Measurements from ENCODE around the gene NEU1. TPM values are rescaled to one million over a fixed set of nuclear protein-coding genes. Genes with fewer than 3 reads are reported as not detected.

NEU1 gene
- polyA plus RNA-seq, 1 donor from 2014 or later, result 25.0 TPM

DNA sequence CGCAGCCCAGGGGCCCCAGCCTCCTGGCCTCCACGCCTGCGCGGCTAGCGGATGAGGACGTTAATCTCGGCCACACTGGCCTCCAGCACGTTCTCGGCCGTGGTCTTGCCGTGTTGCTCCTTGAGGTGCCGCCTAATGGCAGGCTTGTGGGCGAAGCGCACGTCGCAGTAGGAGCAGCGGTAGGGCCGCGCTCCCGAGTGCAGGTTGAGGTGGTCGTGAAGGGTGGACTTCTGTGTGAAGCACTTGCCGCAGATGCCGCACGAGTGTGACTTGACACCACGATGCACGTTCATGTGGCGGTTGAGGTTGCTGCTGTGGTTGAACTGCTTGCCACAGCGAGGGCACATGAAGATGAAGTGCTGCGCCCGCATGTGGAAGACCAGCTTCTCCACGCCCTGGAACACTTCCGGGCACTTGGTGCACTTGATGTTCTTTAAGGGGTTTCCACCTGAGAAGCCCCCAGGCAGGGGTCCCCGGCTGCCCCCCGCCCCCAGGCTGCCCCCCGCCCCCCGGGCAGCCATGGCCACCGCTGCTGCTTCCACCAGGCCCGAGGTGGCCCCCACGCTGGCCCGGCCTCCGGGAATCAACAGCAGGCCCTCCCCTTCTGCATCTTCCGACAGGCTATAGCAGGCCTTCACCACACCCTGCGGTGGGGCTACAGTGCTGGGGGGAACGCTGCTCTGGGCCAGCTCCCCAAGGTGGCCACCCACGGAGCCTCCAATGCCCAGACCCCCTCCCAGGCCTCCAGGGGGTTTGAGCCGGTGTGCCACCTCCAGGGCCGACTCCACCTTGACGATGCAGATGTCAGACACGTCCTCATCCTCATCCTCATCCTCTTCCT lies 37.5 kb upstream of the NEU1 start:
- Mint-ChIP-seq H3K27me3 (no peaks in the 10 kb centered on the region), H3K36me3 (no peaks in the 10 kb centered on the region), H3K9me3 (no peaks in the 10 kb centered on the region), H3K4me3 (peak overlapping the region; percentile 32 to 98 (median 72)), H3K4me1 (peaks cover 13 to 28% (median 25%) of the 10 kb centered on the region in 3 donors), H3K27ac (peak overlapping the region in 1 of 3 donors; percentile 99)

DNA sequence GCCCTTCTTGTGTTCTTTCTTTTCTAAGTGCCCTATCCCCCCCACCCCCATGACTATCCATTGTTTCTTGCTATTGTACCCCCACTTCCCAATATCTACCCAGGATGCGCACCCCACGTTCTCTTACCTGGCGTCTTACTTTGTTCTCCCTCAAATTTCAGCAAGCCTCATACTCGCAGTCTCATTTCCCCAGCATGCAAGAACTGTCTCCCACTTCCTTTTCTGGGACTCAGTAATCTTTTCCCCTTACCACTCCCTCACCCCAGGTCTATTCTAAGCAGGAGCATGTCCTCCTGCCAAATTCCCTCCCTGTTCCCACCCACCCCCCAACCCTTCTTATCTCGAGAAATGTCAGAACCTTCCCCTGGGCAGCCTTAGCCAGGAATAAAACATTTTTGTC lies 36.6 kb upstream of the NEU1 start:
- no peaks in the 10 kb centered on the region for H3K9me3 Mint-ChIP-seq
- H3K27me3 Mint-ChIP-seq, result no peaks in the 10 kb centered on the region
- peaks cover 13 to 28% (median 25%) of the 10 kb centered on the region in 3 donors for H3K4me1 Mint-ChIP-seq
- no peaks in the 10 kb centered on the region for H3K36me3 Mint-ChIP-seq
- H3K4me3 Mint-ChIP-seq, result peak overlapping the region; percentile 14 to 98 (median 72)
- peak overlapping the region in 1 of 3 donors; percentile 99 for H3K27ac Mint-ChIP-seq

DNA sequence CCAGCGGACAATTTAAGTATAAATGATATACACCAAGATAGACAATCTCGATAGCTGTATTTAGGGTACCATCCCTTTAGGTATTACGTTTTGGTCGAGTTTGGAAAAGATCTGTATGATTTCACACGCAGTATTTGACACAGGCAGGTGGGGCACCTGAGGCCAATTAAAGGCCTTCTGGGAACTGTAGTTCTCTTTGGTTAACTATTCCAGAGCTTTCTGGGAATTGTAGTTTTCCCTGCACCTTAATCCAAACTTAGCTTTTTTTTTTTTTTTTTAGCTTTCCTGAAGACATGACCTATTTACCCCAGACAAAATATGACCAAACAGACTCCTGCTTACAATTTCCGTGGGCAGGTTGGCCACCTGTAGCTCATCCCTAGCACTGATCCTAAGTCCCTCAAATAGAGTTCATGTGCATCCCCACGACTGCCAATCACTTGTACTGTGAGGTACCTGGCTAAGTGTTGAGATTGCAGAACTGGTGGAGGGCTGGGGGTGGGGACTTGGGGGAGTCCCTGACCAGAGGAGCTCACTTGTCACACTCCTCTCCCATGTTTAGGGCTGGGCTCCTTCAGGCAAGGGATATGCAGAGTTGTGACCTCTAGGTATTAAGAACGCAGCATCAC lies 35.9 kb upstream of the NEU1 start:
- H3K36me3 Mint-ChIP-seq, result no peaks in the 10 kb centered on the region
- H3K4me3 Mint-ChIP-seq, result peak overlapping the region; percentile 96 to 98 (median 96)
- H3K27ac Mint-ChIP-seq, result peak overlapping the region; percentile 97 to 99 (median 97)
- no peaks in the 10 kb centered on the region for H3K27me3 Mint-ChIP-seq
- peaks cover 13 to 28% (median 25%) of the 10 kb centered on the region in 3 donors for H3K4me1 Mint-ChIP-seq
- no peaks in the 10 kb centered on the region for H3K9me3 Mint-ChIP-seq

DNA sequence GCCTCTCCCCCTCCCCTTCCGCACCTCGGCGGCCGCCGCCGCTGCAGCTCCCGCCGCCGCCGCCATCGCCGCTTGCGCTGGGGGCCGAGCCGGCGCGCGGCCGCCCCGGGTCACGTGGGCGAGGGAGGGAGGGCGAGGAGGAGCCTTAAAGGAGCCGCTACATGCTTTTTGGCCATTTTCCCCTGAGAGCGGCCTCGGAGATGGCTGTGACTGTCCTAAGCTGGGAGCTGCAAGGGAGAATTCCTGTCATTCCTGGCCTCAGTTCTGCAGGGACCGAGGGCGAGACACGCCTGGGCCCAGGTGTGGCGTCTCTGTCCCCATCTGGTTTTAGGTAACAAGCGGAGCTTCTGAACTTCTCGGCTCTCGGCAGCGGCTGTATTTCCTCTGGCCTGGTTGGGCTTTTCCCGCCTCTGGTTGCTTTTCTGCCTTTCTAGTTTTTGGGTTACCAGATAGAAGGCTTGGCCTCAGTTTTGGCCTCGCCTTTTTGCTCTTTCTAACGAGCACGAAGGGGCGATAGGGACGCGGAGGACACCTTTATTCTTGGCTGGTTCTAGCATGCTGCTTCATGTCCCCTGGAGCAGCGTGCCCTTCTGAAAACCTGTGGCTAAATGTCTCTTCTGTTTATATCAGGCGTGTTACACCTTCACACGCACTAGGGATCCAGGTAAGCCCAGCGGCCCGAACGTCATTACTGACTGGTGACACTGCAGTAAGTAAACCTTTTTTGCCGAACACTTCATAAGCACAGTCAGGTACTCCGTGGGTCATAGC lies 35.2 kb upstream of the NEU1 start, which contains the start of gene EHMT2:
EHMT2 (minus strand) TSS at position 87 of the 771 bp plus-strand sequence; CDS start at position 66, 21 bp downstream.
- Mint-ChIP-seq H3K27ac (peak within 1 kb of the TSS; percentile 97 to 99 (median 98)), H3K4me3 (peak within 1 kb of the TSS; percentile 96 to 98 (median 96)), H3K36me3 (no peaks in the 10 kb centered on the region), H3K9me3 (no peaks in the 10 kb centered on the region), H3K27me3 (no peaks in the 10 kb centered on the region), H3K4me1 (peaks cover 9 to 25% (median 22%) of the 10 kb centered on the region in 3 donors)

DNA sequence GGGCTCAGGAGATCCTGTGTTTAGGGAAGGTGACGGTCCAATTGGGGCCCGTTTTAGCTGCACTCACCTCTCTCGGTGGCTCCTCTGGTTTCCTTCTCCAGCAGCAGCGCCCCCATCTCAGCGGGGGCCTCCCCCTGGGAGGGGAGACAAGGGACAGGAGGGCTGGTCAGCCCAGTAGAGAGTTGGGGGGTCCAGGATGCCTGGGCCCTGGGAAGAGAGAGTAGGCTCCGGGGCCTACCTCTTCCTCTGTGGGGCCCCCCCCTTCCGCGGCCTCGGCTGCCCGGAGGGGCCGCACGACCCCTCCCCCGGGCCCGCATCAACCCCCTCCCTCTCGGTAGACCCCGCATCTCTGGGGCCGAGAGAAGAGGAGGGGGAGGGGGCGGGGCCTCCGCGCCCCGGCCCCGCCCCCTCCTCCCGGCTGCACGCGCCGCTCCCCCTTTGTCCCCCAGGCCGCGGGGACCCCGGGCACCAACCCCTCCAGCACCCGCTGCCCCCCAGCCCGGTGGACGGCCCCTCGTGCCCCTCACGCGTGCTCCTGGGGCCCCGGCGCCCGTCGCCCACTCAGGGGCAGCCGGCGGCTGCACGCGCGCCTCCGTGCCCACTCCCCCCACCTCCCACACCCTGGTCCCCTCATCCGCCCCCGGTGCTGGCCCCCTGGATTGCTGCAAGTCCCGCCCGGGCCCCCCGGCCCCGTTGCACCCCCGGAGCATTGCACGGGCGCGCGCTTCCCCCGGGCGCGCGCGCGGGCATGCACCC lies 34.4 kb upstream of the NEU1 start:
- no peaks in the 10 kb centered on the region for H3K36me3 Mint-ChIP-seq
- H3K27me3 Mint-ChIP-seq, result no peaks in the 10 kb centered on the region
- peaks cover 4 to 19% (median 17%) of the 10 kb centered on the region in 3 donors for H3K4me1 Mint-ChIP-seq
- H3K4me3 Mint-ChIP-seq, result peak overlapping the region; percentile 91 to 98 (median 96)
- H3K9me3 Mint-ChIP-seq, result no peaks in the 10 kb centered on the region
- peak overlapping the region; percentile 74 to 98 (median 84) for H3K27ac Mint-ChIP-seq

DNA sequence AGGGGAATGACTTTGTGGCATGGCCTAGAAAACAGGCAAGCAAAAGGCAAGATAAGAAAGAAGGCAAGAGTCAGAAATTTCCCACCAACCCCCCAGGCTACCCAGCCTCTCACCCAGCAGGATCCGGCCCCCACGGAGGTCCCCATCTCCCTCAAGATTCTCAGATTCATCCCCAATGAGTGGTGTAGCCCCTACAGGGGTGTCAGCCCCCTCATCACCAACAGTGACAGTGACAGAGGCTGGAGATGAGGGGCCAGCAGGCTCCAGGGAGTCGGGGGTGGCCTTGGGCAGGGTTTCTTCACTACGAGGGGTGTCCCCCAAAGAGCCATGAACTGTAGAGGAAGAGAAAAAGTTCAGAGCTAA lies 33.9 kb upstream of the NEU1 start:
- Mint-ChIP-seq H3K4me1 (peaks cover 4 to 19% (median 17%) of the 10 kb centered on the region in 3 donors), H3K27me3 (no peaks in the 10 kb centered on the region), H3K36me3 (peaks cover under 1% of the 10 kb centered on the region), H3K4me3 (peak overlapping the region; percentile 80 to 94 (median 92)), H3K9me3 (no peaks in the 10 kb centered on the region), H3K27ac (peak overlapping the region; percentile 74 to 98 (median 84))

DNA sequence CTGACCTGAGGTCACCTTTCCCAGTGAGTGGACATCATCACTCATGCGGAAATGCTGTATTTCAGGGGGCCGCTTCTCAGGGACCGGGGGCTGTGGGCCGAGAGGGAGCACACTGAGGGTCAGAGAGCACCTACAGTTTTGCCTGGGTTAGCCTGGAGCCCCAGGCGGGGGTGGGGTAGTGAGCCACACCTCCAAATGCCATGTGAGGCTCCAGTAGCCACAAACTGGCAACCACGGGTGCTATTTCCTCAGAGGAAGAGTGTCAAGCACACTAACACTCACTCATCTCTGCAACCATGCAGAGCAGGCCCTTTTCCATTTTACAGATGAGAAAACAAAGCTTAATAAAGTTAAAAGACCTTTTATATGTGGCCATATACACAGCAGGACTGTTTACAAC lies 30.2 kb upstream of the NEU1 start:
- peaks cover 6% of the 10 kb centered on the region for H3K36me3 Mint-ChIP-seq
- no peak overlapping the region for H3K27ac Mint-ChIP-seq
- H3K27me3 Mint-ChIP-seq, result no peaks in the 10 kb centered on the region
- H3K4me1 Mint-ChIP-seq, result peaks cover 0 to 9% (median 7%) of the 10 kb centered on the region in 3 donors
- peak overlapping the region in 1 of 4 donors; percentile 29 for H3K4me3 Mint-ChIP-seq
- H3K9me3 Mint-ChIP-seq, result no peaks in the 10 kb centered on the region

DNA sequence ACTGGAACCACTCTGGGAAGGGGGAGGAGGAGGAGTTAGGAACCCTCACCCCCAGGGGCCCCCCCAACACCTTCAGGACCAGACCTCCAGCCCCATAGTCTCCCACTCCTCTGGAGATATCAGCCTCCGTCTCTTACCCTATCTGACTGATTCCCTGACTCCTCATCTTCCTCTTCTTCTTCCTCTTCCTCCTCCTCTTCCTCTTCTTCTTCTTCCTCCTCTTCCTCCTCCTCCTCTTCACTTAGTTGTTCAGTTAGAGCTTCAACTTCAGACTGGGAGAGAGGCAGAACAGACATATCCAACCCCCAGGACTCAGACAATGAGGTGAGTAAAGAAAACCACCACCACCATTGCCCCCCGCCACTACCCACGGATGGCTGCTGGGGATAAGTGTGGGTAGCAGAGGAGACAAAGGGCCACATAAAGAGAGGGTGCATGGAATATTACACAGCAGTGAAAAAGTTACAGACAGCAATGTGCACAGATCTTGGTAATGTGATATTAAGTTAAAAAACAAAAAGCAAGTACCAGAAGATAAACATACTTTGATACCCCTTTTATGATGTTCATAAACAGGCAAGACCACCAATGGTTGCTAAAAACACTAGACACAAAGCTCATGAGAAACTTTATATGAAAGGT lies 26.8 kb upstream of the NEU1 start:
- Mint-ChIP-seq H3K4me3 (no peak overlapping the region), H3K36me3 (peaks cover 9% of the 10 kb centered on the region), H3K27me3 (no peaks in the 10 kb centered on the region), H3K27ac (peak overlapping the region in 1 of 3 donors; percentile 45), H3K9me3 (no peaks in the 10 kb centered on the region), H3K4me1 (peaks cover 0 to 4% (median 0%) of the 10 kb centered on the region in 3 donors)

DNA sequence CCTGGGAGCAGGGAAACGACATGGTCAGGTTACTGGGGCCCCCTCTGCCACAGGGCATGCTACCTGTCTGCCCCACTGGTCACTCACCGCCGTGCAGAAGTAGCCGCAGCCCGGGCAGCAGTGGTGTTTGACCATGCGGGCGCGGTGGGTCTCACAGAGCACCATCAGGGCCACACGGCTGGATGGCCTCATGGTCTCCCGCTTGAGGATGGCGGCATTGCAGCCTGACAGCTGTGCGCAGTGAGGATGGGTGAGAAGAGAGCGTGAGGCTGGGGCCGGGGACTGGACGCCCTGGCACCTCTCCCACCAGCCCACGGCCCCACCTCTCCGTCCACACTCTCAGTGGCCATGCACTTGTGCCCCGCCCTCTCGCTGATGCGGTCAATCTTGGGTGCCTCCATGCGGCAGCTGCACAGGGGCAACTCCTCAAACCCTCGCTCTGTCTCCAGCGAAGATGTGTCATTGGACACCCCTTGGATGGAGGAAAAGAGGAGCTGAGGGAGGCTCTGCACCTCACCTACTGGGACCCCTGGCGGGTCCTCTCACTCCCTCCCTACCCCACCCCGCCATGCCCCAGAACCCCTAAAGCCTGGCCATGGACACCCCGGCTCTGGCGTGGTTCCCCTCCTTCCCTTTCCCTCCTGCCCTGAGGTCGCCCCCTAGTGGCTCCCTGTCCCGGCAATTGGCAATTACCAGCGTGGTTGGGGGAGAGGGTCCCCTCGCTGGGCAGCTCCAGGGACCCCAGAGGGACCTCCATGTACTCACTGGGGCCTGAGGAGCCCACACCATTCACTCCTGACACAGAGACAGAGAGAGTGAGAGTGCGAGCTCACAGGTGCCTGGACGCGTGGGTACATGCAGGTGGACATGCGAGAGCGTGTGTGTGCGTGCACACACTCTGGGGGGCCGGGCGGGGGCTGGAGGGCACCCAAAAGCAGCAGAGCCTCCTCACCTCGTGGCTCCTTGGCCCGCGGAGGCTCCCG lies 25.9 kb upstream of the NEU1 start:
- H3K4me1 Mint-ChIP-seq, result peaks cover 0 to 4% (median 0%) of the 10 kb centered on the region in 3 donors
- H3K9me3 Mint-ChIP-seq, result no peaks in the 10 kb centered on the region
- H3K27ac Mint-ChIP-seq, result peak overlapping the region in 2 of 3 donors; percentile 45 to 85
- no peak overlapping the region for H3K4me3 Mint-ChIP-seq
- peaks cover 9% of the 10 kb centered on the region for H3K36me3 Mint-ChIP-seq
- H3K27me3 Mint-ChIP-seq, result no peaks in the 10 kb centered on the region

DNA sequence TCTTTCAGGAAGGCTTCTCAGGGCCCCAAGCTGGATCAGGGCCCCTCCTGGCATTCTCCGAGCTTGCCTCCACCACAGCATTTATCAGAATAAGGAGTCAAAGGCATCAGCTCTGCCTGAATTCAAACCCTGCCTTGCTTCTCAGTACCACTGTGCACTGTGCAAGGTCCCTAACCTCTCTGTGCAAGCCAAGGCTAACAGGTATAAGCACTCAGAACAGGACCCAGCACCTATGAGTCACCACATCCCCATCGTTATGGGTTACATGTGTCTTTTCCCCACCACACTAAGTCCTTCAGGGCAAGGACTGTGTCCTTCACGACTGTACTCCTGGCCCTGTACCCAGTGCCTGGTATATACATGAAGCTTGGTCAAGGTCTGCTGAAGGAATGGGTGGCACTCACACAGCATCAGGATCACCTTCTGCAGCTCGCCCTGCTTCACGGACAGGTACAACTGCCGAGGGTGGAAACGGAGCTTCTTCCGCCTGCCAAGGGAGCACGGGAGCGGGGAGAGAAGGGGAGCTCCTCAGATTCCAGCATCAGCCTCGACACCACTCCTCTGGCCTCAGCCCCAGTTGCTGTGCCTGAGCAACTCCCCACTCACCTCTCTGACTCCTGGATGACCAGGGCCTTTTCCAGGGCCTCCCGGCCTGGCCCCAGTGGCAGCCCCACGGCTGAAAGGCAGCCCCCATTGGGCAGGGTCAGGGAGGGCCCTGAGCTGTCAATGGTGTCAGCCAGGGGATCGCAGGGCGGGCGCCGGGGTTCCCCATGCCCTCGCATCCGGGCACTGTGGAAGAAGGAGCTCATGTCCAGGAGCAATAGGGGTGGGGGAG lies 24.8 kb upstream of the NEU1 start:
- Mint-ChIP-seq H3K4me1 (peaks cover 0 to 4% (median 0%) of the 10 kb centered on the region in 3 donors), H3K27me3 (no peaks in the 10 kb centered on the region), H3K36me3 (peaks cover 10% of the 10 kb centered on the region), H3K9me3 (no peaks in the 10 kb centered on the region), H3K27ac (no peak overlapping the region), H3K4me3 (no peak overlapping the region)

DNA sequence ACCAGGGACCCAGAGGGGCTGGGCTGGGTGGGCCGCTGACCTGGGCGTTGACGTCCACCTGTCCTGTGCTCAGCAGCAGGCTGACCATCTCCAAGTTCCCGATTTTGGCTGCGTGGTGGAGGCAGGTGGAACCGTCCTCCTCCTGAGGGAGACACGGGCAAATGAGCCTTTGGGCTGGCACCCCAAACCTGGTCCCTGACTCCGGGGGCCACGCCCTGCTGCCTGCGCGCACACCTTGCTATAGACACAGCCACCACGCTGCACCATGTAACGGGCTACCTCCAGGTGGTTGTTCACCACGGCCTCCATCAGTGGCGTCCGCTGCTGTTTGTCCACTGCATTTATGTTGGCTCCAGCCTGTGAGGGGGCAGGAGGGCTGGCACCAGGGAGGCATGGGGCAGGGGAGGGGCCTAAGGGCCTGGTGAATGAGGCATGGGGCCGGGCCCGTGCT lies 23.9 kb upstream of the NEU1 start:
- Mint-ChIP-seq H3K36me3 (peaks cover 10% of the 10 kb centered on the region), H3K4me1 (peaks cover 0 to 4% (median 0%) of the 10 kb centered on the region in 3 donors), H3K4me3 (peak overlapping the region in 1 of 4 donors; percentile 45), H3K9me3 (no peaks in the 10 kb centered on the region), H3K27me3 (no peaks in the 10 kb centered on the region), H3K27ac (peak overlapping the region in 1 of 3 donors; percentile 63)

DNA sequence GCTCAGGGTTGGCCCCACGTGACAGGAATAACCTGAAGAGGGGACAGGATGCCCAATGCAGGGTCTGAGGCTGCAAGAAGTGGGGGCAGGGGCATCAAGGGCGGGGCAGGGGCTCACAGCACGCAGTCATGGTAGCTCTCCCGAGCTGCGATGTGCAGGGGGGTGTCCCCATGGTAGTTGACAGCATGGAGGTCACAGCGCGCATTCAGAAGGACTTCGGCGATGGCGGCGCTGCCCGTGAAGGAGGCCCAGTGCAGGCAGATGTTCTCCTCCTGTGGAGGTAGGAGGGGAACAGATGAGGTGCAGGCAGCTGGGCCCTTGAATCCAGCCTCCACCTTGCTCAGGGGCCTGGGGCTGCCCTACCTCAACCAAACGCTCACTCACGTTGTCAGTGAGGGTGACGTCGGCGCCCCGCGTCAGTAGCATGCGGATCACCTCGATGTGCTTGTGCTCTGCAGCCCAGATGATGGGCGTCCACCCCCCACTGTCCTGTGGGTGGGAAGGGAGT lies 22.0 kb upstream of the NEU1 start:
- Mint-ChIP-seq H3K9me3 (no peaks in the 10 kb centered on the region), H3K4me1 (peaks cover 0 to 4% (median 3%) of the 10 kb centered on the region in 3 donors), H3K36me3 (peaks cover 7% of the 10 kb centered on the region), H3K4me3 (no peak overlapping the region), H3K27ac (no peak overlapping the region), H3K27me3 (no peaks in the 10 kb centered on the region)
